Fibroblast of mammary gland (primary cell): ENCODE results near the gene SPCS1.
"Not testable (repeated sequence)": the region's sequence is repeated elsewhere in the genome, so short reads cannot be mapped to it uniquely, and the experiment has no call there.

Experiments used
- DNase-seq: peaks from one replicate; pipeline ENCODE4 v3.0.0-alpha.2; 2010; ENCODE audit warnings: low read depth
- H3K4me3 ChIP-seq: 2 replicates; pipeline ENCODE4 v1.5.1; 2011; ENCODE audit warnings: low read depth, mild to moderate bottlenecking, low read length, moderate library complexity; ENCODE audit not compliant: control insufficient read depth
- TF ChIP-seq, protein P1 (sequence below): conservative IDR thresholded peaks from 2 replicates; pipeline ENCODE4 v1.5.1; 2011; ENCODE audit warnings: low read depth, low read length, inconsistent platforms; ENCODE audit not compliant: control insufficient read depth, insufficient read depth

The SPCS1 gene

DNA sequence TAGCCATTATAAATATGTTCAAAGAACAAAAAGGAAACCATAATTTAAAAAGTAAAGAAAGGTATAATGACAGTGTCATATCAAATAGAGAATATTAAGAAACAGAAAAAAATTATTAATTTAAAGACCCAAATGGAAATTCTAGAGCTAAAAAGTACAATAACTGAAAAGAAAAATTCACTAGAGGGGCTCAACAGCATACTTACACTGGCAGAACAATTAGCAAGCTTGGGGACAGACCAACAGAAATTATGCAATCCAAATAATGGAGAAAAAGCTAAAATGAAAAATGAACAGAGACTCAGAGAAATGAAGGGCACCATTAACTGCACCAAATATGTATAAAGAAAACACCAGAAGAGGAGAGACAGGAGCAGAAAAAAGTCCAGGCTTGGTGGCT, 13.7 kb downstream of the SPCS1 start:
- TF ChIP-seq, protein P1, sequence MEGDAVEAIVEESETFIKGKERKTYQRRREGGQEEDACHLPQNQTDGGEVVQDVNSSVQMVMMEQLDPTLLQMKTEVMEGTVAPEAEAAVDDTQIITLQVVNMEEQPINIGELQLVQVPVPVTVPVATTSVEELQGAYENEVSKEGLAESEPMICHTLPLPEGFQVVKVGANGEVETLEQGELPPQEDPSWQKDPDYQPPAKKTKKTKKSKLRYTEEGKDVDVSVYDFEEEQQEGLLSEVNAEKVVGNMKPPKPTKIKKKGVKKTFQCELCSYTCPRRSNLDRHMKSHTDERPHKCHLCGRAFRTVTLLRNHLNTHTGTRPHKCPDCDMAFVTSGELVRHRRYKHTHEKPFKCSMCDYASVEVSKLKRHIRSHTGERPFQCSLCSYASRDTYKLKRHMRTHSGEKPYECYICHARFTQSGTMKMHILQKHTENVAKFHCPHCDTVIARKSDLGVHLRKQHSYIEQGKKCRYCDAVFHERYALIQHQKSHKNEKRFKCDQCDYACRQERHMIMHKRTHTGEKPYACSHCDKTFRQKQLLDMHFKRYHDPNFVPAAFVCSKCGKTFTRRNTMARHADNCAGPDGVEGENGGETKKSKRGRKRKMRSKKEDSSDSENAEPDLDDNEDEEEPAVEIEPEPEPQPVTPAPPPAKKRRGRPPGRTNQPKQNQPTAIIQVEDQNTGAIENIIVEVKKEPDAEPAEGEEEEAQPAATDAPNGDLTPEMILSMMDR: no peak
- no peak for DNase-seq
- H3K4me3 ChIP-seq: no peak overlapping the region

DNA sequence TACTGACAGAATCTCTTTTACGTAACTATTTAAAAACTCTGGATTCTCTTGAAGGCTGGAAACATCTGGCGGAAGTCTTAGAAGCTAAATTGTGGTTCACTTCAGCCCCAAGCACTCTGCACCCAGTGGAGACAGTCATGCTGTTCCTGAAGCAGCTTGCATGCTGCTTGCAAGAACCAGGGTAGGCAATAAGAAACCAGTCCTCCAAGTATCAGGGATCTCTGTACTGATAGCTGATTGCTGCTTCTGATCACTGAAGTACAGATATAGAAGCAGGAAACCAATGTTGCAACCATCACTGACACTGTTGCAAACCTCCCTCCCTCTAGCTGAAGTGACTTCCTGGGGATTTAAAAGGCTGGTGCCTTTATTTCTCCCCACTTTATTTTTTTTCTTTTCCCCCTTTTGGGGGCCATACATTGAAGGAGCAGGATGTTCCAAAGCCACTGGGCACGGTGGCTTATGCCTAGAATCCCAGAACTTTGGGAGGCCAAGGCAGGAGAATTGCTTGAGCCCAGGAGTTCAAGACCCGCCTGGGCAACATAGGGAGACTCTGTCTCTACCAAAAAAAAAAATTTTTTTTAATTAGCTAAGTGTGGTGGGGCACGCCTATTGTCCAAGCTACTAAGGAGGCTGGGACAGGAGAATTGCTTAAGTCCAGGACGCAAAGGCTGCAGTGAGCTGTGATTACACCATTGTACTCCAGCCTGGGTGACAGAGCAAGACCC, 15.3 kb downstream of the SPCS1 start:
- no peak overlapping the region for H3K4me3 ChIP-seq
- no peak for DNase-seq
- TF ChIP-seq, protein P1: no peak

DNA sequence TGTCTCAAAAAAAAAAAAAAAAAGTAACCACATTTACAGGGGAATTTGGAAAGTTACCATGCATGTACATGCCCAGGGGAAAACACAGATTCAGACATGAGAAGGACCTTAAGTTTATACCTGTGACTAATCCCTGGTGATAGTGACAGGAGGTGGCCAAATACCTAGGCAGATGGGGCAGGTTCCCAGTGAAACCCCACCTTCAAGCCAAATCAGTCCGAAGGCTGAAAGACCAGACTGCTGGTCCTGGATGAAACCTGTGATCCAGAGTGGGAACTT, 15.8 kb downstream of the SPCS1 start:
- TF ChIP-seq, protein P1: no peak
- no peak overlapping the region for H3K4me3 ChIP-seq
- DNase-seq: no peak

DNA sequence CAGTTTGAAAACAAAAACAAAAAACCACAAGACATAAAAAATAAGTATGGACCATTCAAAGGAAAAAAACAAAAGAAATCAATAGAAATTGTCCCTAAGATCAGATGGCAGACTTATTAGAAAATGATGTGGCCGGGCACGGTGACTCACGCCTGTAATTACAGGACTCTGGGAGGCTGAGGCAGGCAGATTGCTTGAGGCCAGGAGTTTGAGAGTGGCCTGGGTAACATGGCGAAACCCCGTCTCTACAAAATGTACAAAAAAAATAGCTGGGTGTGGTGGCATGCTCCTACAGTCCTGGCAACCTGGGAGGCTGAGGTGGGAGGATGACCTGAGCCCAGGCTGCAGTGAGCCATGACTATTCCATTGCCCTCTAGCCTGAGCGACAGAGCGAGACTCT, 16.6 kb downstream of the SPCS1 start:
- no peak overlapping the region for H3K4me3 ChIP-seq
- TF ChIP-seq, protein P1: no peak
- DNase-seq: no peak

DNA sequence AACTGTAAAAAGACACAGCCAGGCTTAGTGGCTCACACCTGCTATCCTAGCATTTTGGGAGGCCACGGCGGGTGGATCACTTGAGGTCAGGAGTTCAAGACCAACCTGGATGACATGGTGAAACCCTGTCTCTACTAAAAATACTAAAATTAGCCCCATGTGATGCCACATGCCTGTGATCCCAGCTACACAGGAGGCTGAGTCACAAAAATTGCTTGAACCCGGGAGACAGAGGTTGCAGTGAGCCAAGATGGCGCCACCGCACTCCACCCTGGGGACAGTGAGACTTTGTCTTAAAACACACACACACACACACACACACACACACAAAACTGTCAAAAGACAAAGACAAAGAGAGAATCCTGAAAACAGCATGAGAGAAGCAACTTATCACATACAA, 18.0 kb downstream of the SPCS1 start:
- no peak overlapping the region for H3K4me3 ChIP-seq
- no peak for DNase-seq
- TF ChIP-seq, protein P1: no peak

DNA sequence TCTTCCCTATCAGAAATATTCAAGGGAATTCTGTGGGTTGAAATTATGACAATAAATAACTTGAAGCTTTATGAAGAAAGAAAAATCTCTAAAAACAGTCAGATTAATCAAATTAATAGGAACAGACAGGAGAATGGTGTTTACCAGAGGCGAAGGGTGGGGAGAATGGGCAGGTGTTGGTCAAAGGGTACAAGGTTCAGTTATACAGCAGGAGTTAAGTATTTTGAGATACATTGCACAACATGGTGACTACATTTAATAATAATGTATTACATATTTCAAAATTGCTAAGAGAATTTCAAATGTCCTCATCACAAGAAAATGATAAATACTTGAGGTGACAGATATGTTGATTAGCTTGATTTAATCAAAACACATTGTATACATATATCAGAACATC, 18.6 kb downstream of the SPCS1 start:
- no peak overlapping the region for H3K4me3 ChIP-seq
- DNase-seq: no peak
- TF ChIP-seq, protein P1: no peak

DNA sequence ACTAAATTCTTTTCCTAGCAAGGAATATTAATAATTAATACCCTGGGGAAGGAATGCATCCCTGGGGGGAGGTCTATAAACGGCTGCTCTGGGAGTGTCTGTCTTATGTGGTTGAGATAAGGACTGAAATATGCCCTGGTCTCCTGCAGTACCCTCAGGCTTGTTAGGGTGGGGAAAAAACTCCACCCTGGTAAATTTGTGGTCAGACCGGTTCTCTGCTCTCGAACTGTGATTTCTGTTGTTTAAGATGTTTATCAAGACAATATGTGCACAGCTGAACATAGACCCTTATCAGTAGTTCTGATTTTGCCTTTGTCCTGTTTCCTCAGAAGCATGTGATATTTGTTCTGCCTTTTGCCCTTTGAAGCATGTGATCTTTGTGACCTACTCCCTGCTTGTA, 22.8 kb downstream of the SPCS1 start:
- not testable (repeated sequence) for DNase-seq, H3K4me3 ChIP-seq
